Measurements from ENCODE around the gene MAPK11.

MAPK11 gene

GRCh38 chr22:50224071-50224470 is 46.1 kb downstream of the MAPK11 start:
- DNase-seq (ENCODE audit: low spot score): no peak

GRCh38 chr22:50222508-50222907 is 47.7 kb downstream of the MAPK11 start:
- DNase-seq (ENCODE audit: low spot score): no peak

GRCh38 chr22:50221410-50222300 is 48.5 kb downstream of the MAPK11 start:
- no peak for DNase-seq (ENCODE audit: low spot score)

- DNase-seq (ENCODE audit: low spot score): no peak
Measured at GRCh38 chr22:50220603-50221409, 49.4 kb downstream of the MAPK11 start.

GRCh38 chr22:50219800-50220602 is 50.2 kb downstream of the MAPK11 start:
- DNase-seq (ENCODE audit: low spot score): no peak

DNA sequence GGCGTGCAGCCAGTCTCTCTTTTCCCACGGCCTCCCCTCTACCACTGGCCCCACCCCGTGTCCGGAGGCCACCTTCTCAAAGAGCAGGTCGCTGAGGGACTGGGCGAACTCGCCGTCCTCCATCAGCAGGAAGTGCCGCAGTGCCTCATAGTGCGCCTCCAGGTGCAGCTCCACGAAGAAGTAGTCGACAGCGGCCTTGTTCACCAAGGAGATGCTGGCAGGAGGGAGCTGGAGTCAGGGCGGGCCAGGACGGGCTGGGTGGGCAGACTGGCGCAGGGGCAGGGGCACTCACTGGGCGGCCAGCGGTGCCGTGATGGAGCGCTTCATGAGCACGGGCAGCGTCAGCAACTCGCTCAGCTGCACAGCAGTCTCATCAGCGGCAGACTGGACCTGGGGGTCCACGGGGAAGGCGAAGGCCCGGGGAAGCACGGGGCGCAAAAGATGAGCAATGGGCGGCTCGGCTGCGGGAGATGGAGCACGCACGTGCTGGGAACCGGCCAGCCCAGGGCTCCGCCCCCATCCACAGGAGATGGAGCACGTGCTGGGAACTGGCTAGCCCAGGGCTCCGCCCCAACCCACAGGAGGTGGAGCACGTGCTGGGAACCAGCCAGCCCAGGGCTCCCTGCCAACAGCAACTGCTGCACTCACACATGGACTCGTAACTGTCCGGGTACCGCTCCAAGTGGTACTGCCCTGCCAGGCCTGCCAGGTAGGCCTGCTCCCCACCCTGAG is 51.0 kb downstream of the MAPK11 start:
- DNase-seq (ENCODE audit: low spot score): peak; percentile 80

DNA sequence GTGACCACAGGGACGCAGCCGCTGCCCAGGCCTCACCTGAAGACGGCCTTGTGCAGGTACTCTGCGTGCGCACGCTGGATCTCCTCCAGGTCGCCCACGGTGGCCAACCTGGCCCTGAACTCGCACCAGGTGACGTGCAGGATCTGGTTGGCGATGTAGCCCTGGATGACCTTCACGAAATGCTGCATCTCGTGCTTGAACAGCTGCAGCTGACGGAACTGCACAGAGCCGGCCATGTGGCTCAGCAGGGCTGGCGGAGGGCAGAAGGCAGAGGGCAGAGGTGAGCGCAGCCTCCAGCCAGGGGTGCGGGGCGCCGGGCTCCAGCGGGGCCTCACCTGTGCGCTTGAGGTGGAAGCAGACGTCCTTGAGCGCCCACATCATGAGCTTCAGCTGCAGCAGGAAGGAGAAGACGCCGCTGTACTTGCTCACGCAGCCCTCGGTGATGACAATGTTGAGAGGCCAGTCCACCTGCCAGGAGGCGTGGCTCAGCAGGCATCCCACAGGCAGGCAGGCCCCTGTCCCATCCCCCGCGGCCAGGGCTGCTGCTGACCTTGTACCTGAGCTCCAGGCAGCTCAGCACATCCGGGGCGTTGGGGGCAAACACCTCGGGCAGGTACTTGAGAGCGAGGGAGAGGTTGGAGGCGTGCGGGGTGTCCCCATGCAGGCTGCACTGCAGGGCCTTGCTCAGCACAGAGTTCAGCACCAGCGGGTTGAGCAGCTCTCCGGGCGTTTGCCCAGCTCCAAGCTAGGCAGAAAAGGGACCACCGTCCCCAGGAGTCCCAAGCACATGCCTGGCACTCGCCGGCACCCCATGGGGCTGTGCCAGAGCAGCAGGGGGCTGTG is 51.8 kb downstream of the MAPK11 start:
- no peak for DNase-seq (ENCODE audit: low spot score)

DNA sequence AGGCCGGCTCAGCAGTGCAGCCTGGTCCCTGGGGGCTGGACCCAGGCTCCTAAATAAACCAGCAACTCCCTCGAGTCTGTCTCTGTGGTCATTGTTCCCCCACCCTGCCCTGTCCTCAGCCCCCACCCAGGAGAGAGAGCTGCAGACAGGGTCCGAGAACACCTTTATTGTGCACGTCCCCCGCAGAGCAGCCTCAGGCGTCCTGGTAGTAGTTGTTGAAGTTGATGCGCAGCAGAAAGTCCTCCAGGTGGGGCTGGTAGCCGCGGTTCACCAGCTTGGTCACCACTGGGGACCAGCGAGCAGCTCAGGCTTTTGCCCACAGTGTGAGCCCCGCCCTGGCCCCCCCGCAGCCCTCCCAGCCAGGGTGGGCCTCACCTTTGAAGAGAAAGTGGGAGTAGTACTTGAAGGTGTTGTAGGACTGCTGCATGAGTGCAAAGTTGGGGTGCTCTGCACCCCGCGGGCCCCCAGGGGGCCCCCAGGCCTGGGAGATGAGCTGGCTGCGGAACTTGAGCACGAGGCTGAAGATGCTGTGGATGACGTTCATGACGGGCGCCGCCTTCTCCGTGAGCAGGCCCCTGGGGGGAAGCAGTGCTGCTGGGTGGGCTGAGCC is 52.5 kb downstream of the MAPK11 start:
- DNase-seq (ENCODE audit: low spot score): no peak

GRCh38 chr22:50216684-50217520 is 53.3 kb downstream of the MAPK11 start:
- DNase-seq (ENCODE audit: low spot score): no peak

DNA sequence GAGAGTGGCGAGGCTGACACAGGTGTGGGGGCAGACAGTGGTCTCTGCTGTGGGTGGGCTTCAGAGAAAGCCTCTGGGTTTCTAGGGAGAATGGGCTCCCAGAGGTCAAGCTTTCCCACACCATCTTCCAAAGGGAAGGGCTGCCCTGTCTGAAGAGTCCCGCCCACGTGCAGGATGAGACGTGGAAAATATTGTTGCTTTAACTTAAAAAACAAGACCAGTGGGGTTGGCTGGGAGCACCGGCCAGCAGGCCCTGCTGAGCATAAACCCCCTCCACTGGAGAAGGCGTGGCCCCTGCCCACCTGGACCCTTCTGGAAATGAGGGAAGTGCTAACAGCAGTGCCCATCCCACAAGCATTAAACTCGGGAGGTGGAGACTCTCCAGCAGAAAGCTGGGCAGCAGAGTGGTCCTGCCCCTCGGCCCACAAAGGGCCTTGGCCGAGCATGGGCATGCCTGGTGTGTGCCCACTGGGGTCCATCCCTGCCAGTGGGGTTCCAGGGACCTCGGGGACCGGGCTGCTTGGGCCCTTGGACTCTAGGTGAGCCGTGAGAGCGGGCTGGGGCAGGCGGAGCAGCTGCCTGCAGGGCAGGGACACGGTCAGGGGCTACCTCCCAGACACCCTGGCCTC is 54.0 kb downstream of the MAPK11 start:
- DNase-seq (ENCODE audit: low spot score): no peak

DNA sequence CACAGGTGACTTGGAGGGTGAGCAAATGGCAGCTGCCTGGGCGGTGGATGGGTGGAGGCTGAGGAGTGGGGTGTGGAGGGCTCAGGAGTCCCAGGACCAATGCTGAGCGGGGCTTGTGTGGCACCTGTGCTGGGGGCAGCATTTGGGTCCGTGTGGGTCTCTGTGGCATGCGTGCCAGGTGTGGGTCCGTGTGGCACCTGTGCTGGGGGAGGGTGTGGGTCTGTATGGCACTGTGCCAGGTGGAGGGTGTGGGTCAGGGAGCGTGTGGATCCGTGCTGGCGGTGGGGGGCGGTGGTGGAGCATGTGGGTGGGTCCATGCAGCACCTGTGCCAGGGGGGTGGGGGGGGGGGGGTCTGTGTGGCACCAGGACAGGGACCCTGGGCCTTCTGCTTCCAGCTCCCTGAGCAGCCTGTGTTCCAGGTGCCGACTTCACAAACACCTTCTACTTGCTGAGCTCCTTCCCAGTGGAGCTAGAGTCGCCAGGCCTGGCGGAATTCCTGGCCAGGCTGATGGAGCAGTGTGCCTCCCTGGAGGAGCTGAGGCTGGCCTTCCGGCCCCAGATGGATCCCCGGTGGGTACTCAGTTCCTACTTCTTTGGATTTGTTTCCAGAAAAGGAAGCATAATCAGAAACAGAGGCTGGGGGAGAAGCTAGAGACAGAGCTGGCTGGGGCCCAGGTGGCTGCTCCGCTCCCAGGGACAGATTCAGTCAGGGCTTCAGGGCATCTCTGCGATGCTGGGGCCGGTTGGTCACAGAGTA is 54.7 kb downstream of the MAPK11 start:
- no peak for DNase-seq (ENCODE audit: low spot score)

Measured in hematopoietic multipotent progenitor cell treated with erythropoietin and hydrocortisone succinate and interleukin-3 and kit ligand, for 15 days (in vitro differentiated cells).